GM18499 (cell line): ENCODE measurements around the gene SLC24A3.

ENCODE experiments used
- ATAC-seq: cut with Tn5 transposase; IDR thresholded peaks from one replicate; pipeline ENCODE4 v1.9.1; 2021; ENCODE audit warnings: moderate number of reproducible peaks; ENCODE audit not compliant: insufficient read depth, unreplicated experiment

Gene SLC24A3

GRCh38 chr20:19212469-19212815 lies at the start of gene SLC24A3:
TSS of gene SLC24A3 (plus strand) at chr20:19212642.
- no peak for ATAC-seq

GRCh38 chr20:19170148-19170547 lies 42.3 kb upstream of the SLC24A3 start:
- no peak for ATAC-seq

- ATAC-seq: no peak
These were observed 39.8 kb upstream of the SLC24A3 start for GRCh38 chr20:19172637-19173036.

GRCh38 chr20:19176470-19177052 lies 35.9 kb upstream of the SLC24A3 start:
- ATAC-seq: no peak

- ATAC-seq: no peak
These were observed 30.9 kb upstream of the SLC24A3 start for GRCh38 chr20:19181552-19181951.

GRCh38 chr20:19185083-19185482 lies 27.4 kb upstream of the SLC24A3 start:
- no peak for ATAC-seq

GRCh38 chr20:19193349-19193748 lies 19.1 kb upstream of the SLC24A3 start:
- ATAC-seq: no peak

- ATAC-seq: no peak
These were observed 6.5 kb upstream of the SLC24A3 start for GRCh38 chr20:19205981-19206396.

- no peak for ATAC-seq
These were observed 4.9 kb upstream of the SLC24A3 start for GRCh38 chr20:19207541-19207940.

- no peak for ATAC-seq
These were observed 1.9 kb upstream of the SLC24A3 start for GRCh38 chr20:19210391-19211155.

- no peak for ATAC-seq
These were observed 1.2 kb upstream of the SLC24A3 start for GRCh38 chr20:19211252-19211651.

GRCh38 chr20:19211661-19212468 lies 577 bp upstream of the SLC24A3 start:
- no peak for ATAC-seq

- ATAC-seq: no peak
These were observed 520 bp downstream of the SLC24A3 start for GRCh38 chr20:19212821-19213502.

GRCh38 chr20:19213946-19214490 lies 1.6 kb downstream of the SLC24A3 start:
- ATAC-seq: no peak

GRCh38 chr20:19218411-19218810 lies 6.0 kb downstream of the SLC24A3 start:
- ATAC-seq: no peak

- ATAC-seq: no peak
These were observed 10.1 kb downstream of the SLC24A3 start for GRCh38 chr20:19222520-19223040.

GRCh38 chr20:19223640-19224039 lies 11.2 kb downstream of the SLC24A3 start:
- ATAC-seq: no peak

- no peak for ATAC-seq
These were observed 19.1 kb downstream of the SLC24A3 start for GRCh38 chr20:19231359-19232035.

- ATAC-seq: no peak
These were observed 20.8 kb downstream of the SLC24A3 start for GRCh38 chr20:19232997-19233794.
